Testis (tissue), 3 donors: ENCODE measurements around the gene DQX1. TPM values are rescaled to one million over a fixed set of nuclear protein-coding genes. Genes with fewer than 3 reads are reported as not detected.

Experiments
- DNase-seq: peaks from one replicate; pipeline ENCODE4 v3.0.0-alpha.2; 2019
- H3K27ac ChIP-seq, 2 donors: fragments of 200-600 bp; sonication (generic); one replicate each; pipeline ENCODE4 v1.5.1; 2019
- H3K27me3 ChIP-seq: fragments of 200-600 bp; sonication (generic); one replicate; pipeline ENCODE4 v1.5.1; 2019
- H3K36me3 ChIP-seq: fragments of 200-600 bp; sonication (generic); one replicate; pipeline ENCODE4 v1.5.1; 2017; ENCODE audit warnings: low read depth; ENCODE audit errors: missing control alignments
- H3K4me1 ChIP-seq: fragments of 200-600 bp; sonication (generic); one replicate; pipeline ENCODE4 v1.5.1; 2019
- H3K4me3 ChIP-seq, 2 donors: fragments of 200-600 bp; sonication (generic); one replicate each; pipeline ENCODE4 v1.5.1; 2017 to 2019
- H3K9me3 ChIP-seq: fragments of 200-600 bp; sonication (generic); one replicate; pipeline ENCODE4 v1.5.1; 2017
- CTCF ChIP-seq, 3 experiments: fragments of 450-650 bp in 2 of 3; fragments of 200-600 bp in 1 of 3; sonication (generic) in 1 of 3; IDR thresholded peaks; one replicate each; pipeline ENCODE4 v1.5.1; 2016 to 2019; ENCODE audit warnings: antibody characterized with exemption in 3 of 3, mild to moderate bottlenecking in 2 of 3, moderate library complexity in 1 of 3
- POLR2A ChIP-seq: fragments of 450-650 bp; IDR thresholded peaks from one replicate; pipeline ENCODE4 v1.6.1; 2017; ENCODE audit warnings: antibody characterized with exemption, mild to moderate bottlenecking, moderate library complexity
- WGBS, 2 donors: methylation state at CpG; one replicate each; pipeline ENCODE4 v1.1.5; 2018; 5-methylcytosine and 5-hydroxymethylcytosine counted together
- intact Hi-C: fragments of 100-400 bp; cut with DNase I; formaldehyde crosslinking; loops from one replicate; pipeline ENCODE4 v1.15.1; 2023; ENCODE audit warnings: low total_unique reads
- polyA plus RNA-seq: library from polyadenylated mRNA; stranded (reverse); fragments of 350-450 nt; fragmentation: Illumina TruSeq; extraction: RNeasy Lipid Tissue Mini Kit (QIAGEN cat#74804); gene quantifications from one replicate; pipeline ENCODE4 v1.2.3, GENCODE V29; 2014; ENCODE audit warnings: low read depth, low replicate concordance; ENCODE audit not compliant: insufficient read depth
- total RNA-seq, 2 donors: library from RNA; depleted of rRNA; stranded (reverse); fragments of >200 nt; gene quantifications; one replicate each; pipeline ENCODE4 v1.2.3, GENCODE V29; 2016

The DQX1 gene
- total and polyA plus RNA-seq, 3 donors from 2014 or later: 0.43 to 0.86 TPM; not detected in 1

GRCh38 chr2:74507926-74508520 lies 18.0 kb downstream of the DQX1 start:
- no peak for TF ChIP-seq POLR2A
- no peak for TF ChIP-seq CTCF (IDR thresholded peaks at IDR 0.05)
- intact Hi-C loops: no loop called here
- WGBS, 2 donors: 10 to 18% methylated on average over 25 to 38 of the region's 38 CpGs
- peak; percentile 54 for DNase-seq
- H3K4me3 ChIP-seq: peak overlapping the region; percentile 76 to 80
- peak overlapping the region; percentile 99 for H3K27ac ChIP-seq
- H3K4me1 ChIP-seq: peaks cover 6% of the 10 kb centered on the region
- H3K36me3 ChIP-seq: peaks cover 4% of the 10 kb centered on the region
- H3K9me3 ChIP-seq: no peaks in the 10 kb centered on the region
- no peaks in the 10 kb centered on the region for H3K27me3 ChIP-seq

- H3K4me1 ChIP-seq: peaks cover 6% of the 10 kb centered on the region
Measured at GRCh38 chr2:74507145-74507925, 18.7 kb downstream of the DQX1 start, which contains the start of gene PCGF1. Gene PCGF1 (minus strand): TSS chr2:74507695. CDS start chr2:74507668, 27 bp downstream.

GRCh38 chr2:74505448-74506246 lies 20.4 kb downstream of the DQX1 start:
- Histone ChIP-seq H3K27me3 (no peaks in the 10 kb centered on the region), H3K27ac (no peak overlapping the region), H3K4me1 (peaks cover 6% of the 10 kb centered on the region), H3K36me3 (peaks cover 4% of the 10 kb centered on the region), H3K4me3 (no peak overlapping the region), H3K9me3 (no peaks in the 10 kb centered on the region)
- no peak for DNase-seq
- 92 to 96% methylated on average over 12 to 14 of the region's 14 CpGs for WGBS, 2 donors
- TF ChIP-seq CTCF (IDR thresholded peaks at IDR 0.05) (no peak), POLR2A (no peak)
- intact Hi-C loops: no loop called here

More at GRCh38 chr2:74507145-74507925, 18.7 kb downstream of the DQX1 start, which contains the start of gene PCGF1:
- TF ChIP-seq POLR2A: no peak
- peak in 2 of 3 experiments; percentile 1 to 15 for TF ChIP-seq CTCF (IDR thresholded peaks at IDR 0.05)
- Histone ChIP-seq H3K4me3 (peak within 1 kb of the TSS; percentile 76 to 80), H3K27me3 (no peaks in the 10 kb centered on the region), H3K27ac (peak within 1 kb of the TSS; percentile 99), H3K36me3 (peaks cover 4% of the 10 kb centered on the region), H3K9me3 (no peaks in the 10 kb centered on the region)
- WGBS, 2 donors: 0 to 1% methylated on average over 3 to 51 of the region's 56 CpGs
- intact Hi-C loops: no loop called here
- DNase-seq: peak; percentile 100

- intact Hi-C loops: no loop called here
- TF ChIP-seq POLR2A: no peak
- TF ChIP-seq CTCF (IDR thresholded peaks at IDR 0.05): no peak
- Histone ChIP-seq H3K9me3 (no peaks in the 10 kb centered on the region), H3K27ac (no peak overlapping the region), H3K36me3 (peaks cover 4% of the 10 kb centered on the region), H3K27me3 (no peaks in the 10 kb centered on the region), H3K4me1 (peaks cover 7% of the 10 kb centered on the region), H3K4me3 (no peak overlapping the region)
- 87 to 88% methylated on average over 3 of the region's 3 CpGs for WGBS, 2 donors
- no peak for DNase-seq
Measured at GRCh38 chr2:74504591-74504990, 21.4 kb downstream of the DQX1 start.
